ENCODE results near the gene SLC35B2. TPM values are rescaled to one million over a fixed set of nuclear protein-coding genes. Genes with fewer than 3 reads are reported as not detected.

Gene SLC35B2
- total and polyA plus RNA-seq, 12 donors: 12.7 to 79.8 (median 55.6) TPM

DNA sequence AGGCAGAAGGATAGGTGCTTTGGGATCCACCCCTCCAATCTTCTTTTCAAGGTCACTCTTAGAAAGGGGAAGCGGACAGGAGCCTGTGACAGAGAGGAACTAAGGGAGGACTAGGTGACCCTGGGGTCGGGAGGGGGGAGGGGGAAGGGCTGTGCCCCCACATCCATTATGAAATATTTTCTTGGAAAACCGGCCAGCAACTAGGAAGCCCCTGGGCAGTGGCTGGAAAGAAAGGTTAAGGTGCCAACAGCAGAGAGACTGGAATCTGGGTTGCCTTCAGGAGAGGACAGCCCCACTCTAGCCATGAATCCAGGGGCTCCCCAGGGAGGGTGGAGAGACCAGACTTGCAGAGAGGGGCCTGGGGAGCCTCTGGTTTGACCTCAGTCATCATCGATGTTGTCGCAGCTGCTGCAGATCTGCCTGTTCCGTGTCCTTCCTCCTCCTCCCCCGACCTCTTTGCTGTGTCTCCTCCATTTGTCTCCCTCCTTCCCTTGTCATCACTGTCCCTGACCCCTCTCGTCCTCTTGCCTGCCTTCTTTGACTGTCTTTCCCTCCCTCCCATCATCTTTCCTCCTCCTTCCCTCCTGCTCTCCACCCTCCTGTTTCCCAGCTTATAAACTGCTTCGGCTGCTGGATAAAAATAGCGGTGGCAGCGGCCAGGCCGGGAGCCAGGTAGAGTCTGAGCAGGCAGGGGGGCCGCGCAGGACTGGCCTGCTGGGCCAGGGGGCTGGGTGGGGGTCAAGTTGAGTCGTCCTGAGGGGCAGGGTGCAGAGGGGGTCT is 30.8 kb downstream of the SLC35B2 start:
- H3K4me1 ChIP-seq (replicated peaks in 1 of 2): peaks cover 78 to 91% of the 10 kb centered on the region in 2 donors
- peak in 1 of 2 donors; percentile 28 for TF ChIP-seq POLR2A (IDR thresholded peaks at IDR 0.05)
- TF ChIP-seq CTCF (IDR thresholded peaks at IDR 0.05): no peak
- H3K4me3 ChIP-seq: peak overlapping the region in 1 of 4 donors; percentile 44
- 17 to 44% (median 30%) methylated on average over 15 of the region's 15 CpGs for WGBS, 4 donors
- intact Hi-C loops (cut with DNase I): no loop called here
- peak overlapping the region in 4 of 5 donors; percentile 48 to 90 (median 70) for H3K27ac ChIP-seq
- H3K36me3 ChIP-seq (replicated peaks in 1 of 2): peaks cover 0 to 20% of the 10 kb centered on the region in 2 donors
- no peaks in the 10 kb centered on the region for H3K9me3 ChIP-seq (replicated peaks in 1 of 3)
- DNase-seq: peak in 4 of 7 donors; percentile 48 to 73 (median 58)
- no peaks in the 10 kb centered on the region for H3K27me3 ChIP-seq

DNA sequence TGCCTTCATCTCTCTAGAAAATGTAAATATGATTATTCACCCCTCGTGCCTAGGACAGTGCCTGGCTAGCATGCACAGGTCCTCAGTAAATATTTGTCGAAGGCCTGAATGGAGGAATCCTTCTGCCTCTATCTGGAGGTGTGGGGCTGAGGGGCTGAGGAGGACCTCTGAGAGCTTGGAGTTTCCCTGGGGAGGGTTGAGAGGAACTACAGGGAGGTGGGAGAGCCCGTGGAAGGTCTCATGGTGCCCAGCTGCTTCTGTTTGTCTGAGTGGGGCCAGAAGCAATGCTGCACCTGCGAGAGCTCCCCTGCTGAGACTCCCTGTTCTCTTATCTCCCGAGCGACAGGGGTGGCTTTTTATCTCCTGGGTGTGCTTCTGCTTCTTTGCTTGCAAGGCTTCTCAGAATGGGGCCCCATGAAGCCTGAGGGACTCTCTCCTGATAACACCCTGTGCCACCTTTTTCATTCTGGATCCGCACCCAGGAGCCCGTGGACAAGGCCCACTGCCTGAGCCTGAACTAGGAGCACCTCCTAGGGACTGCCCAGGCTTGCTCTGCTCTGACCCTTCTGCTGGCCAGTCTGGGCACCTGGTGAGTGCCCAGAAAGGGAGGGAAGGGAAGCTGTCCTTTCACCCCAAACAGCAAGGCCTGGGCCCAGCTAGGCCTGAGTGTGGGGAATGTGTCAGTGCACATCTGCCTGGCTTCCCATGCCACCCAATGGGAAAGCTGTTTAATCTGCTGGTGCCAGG is 31.6 kb downstream of the SLC35B2 start:
- DNase-seq: peak in 1 of 7 donors; percentile 52
- Histone ChIP-seq H3K4me1 (replicated peaks in 1 of 2) (peaks cover 86 to 95% of the 10 kb centered on the region in 2 donors), H3K36me3 (replicated peaks in 1 of 2) (peaks cover 0 to 15% of the 10 kb centered on the region in 2 donors), H3K4me3 (no peak overlapping the region), H3K27ac (peak overlapping the region in 4 of 5 donors; percentile 48 to 90 (median 70)), H3K9me3 (replicated peaks in 1 of 3) (no peaks in the 10 kb centered on the region), H3K27me3 (no peaks in the 10 kb centered on the region)
- intact Hi-C loops (cut with DNase I): no loop called here
- WGBS, 4 donors: 63 to 85% (median 83%) methylated on average over 8 of the region's 8 CpGs
- TF ChIP-seq POLR2A (IDR thresholded peaks at IDR 0.05): no peak
- no peak for TF ChIP-seq CTCF (IDR thresholded peaks at IDR 0.05)

DNA sequence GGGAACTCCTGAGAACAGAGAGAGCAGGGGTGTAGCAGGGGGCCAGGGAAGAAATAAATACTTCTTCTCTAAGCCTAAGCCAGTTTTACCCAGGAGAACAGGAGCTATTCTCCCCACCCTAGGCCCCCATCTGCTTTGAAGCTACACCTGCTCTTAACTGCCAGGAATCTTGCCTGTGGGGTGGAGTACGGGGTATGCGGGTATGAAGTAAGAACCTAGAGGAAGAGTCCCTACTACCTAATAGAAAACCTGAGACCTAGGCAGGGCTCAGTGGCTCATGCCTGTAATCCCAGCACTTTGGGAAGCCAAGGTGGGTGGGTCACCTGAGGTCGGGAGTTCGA is 32.4 kb downstream of the SLC35B2 start:
- 80 to 89% (median 89%) methylated on average over 4 of the region's 4 CpGs for WGBS, 4 donors
- peaks cover 0 to 7% of the 10 kb centered on the region in 2 donors for H3K36me3 ChIP-seq (replicated peaks in 1 of 2)
- H3K4me3 ChIP-seq: no peak overlapping the region
- TF ChIP-seq POLR2A (IDR thresholded peaks at IDR 0.05) (no peak), CTCF (IDR thresholded peaks at IDR 0.05) (no peak)
- no peaks in the 10 kb centered on the region for H3K27me3 ChIP-seq
- H3K27ac ChIP-seq: peak overlapping the region in 1 of 5 donors; percentile 90
- no peak for DNase-seq
- H3K9me3 ChIP-seq (replicated peaks in 1 of 3): no peaks in the 10 kb centered on the region
- intact Hi-C loops (cut with DNase I): no loop called here
- peaks cover 85 to 95% of the 10 kb centered on the region in 2 donors for H3K4me1 ChIP-seq (replicated peaks in 1 of 2)
